Bronchial epithelial cell (primary cell): ENCODE measurements around the gene UBE2V1. TPM values are rescaled to one million over a fixed set of nuclear protein-coding genes. Genes with fewer than 3 reads are reported as not detected.

ENCODE experiments used
- DNase-seq: peaks from one replicate; pipeline ENCODE4 v3.0.0-alpha.2; 2010; ENCODE audit warnings: low read depth
- FAIRE-seq: peaks from 2 replicates; lab custom pipeline; 2011; peaks lifted over from hg19 to GRCh38; lab: Jason Lieb, UNC
- H3K27me3 ChIP-seq: 2 replicates; pipeline ENCODE4 v1.5.1; 2011; ENCODE audit warnings: low read length; ENCODE audit not compliant: control insufficient read depth, insufficient read depth
- H3K36me3 ChIP-seq: 2 replicates; pipeline ENCODE4 v1.5.1; 2011; ENCODE audit warnings: low read length; ENCODE audit not compliant: control insufficient read depth, insufficient read depth
- H3K4me3 ChIP-seq: 2 replicates; pipeline ENCODE4 v1.5.1; 2011; ENCODE audit warnings: mild to moderate bottlenecking, low read depth, low read length, control low read depth
- CTCF ChIP-seq: IDR thresholded peaks from 2 replicates; pipeline ENCODE4 v1.5.1; 2011; ENCODE audit warnings: mild to moderate bottlenecking, moderate library complexity, low read length, control low read depth, inconsistent platforms; ENCODE audit not compliant: insufficient read depth, severe bottlenecking
- total RNA-seq: library from RNA; depleted of rRNA; stranded (reverse); fragments of >200 nt; gene quantifications from 2 replicates; pipeline ENCODE4 v1.2.1, GENCODE V29; 2014

Gene UBE2V1
- total RNA-seq, 1 donor from 2014 or later: 18.4 TPM

DNA sequence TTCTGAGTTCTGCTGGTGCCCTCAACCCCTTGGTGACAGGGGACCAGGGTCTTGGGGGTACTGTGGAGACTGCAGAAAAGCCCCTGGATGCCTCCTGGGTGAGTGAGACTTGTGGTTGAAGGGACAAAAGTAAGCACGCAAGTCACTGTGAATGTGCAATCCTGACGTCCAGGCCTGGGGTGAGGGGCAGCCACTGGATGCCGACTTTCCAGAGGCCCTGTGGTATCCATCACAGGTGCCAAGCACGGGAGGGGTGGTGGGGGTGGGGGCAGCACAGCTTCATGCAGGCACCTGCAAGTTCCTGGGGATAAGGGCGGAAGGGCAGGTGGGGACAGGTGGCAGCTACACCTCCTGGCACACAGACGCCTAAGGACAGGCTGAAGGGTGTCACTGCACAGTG is 20.1 kb upstream of the UBE2V1 start:
- no peak for FAIRE-seq
- DNase-seq: no peak
- Histone ChIP-seq H3K4me3 (no peak overlapping the region), H3K27me3 (no peaks in the 10 kb centered on the region), H3K36me3 (peaks cover 50% of the 10 kb centered on the region)
- no peak for TF ChIP-seq CTCF

GRCh38 chr20:50130995-50131394 is 18.0 kb upstream of the UBE2V1 start:
- no peak overlapping the region for H3K4me3 ChIP-seq
- FAIRE-seq (no peak), DNase-seq (no peak)
- H3K27me3 ChIP-seq: no peaks in the 10 kb centered on the region
- no peak for TF ChIP-seq CTCF
- H3K36me3 ChIP-seq: peaks cover 60% of the 10 kb centered on the region

DNA sequence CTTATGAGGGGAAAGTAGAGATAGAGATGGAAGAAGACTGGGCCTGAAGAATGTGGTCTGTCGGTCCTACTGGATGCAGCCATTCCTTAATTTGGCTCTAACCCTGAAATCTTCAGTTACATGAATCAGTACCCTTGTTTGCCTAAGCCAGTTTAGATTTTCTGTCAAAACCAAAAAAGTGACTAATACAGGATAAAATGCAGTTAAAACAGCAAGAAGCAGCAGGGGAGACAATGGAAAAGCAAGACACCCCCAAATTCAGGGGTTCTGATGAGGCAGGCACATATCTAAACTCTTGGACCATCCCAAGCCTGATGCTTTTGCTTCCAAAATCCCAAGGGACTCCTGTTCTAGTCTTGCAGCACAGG is 17.4 kb upstream of the UBE2V1 start:
- peaks cover 62% of the 10 kb centered on the region for H3K36me3 ChIP-seq

GRCh38 chr20:50129662-50130355 is 16.9 kb upstream of the UBE2V1 start:
- no peak for TF ChIP-seq CTCF
- FAIRE-seq: peak; percentile 13
- H3K4me3 ChIP-seq: no peak overlapping the region
- DNase-seq: no peak
- no peaks in the 10 kb centered on the region for H3K27me3 ChIP-seq
- peaks cover 63% of the 10 kb centered on the region for H3K36me3 ChIP-seq

More for the DNA sequence above, 17.4 kb upstream of the UBE2V1 start:
- DNase-seq: no peak
- no peak for FAIRE-seq
- no peak for TF ChIP-seq CTCF
- Histone ChIP-seq H3K4me3 (no peak overlapping the region), H3K27me3 (no peaks in the 10 kb centered on the region)

DNA sequence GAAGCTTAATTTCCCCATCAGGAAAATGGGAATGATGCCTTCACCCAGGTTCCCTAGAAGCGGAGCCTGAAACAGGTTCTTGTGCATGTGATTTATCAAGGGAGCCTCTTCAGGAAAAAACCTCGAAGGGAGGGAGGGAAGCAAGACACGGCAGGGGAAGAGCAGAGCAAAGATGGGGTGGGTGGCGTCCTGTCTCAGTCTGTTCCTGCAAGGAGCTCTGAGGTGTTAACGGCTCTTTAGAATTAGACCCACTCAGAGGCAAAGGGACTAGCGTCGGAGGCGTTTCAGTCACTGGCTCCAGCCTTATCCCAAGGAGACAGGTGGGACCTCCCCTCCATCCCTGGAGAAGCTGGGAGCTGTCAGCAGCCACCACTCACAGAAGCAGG is 15.6 kb upstream of the UBE2V1 start:
- no peak for FAIRE-seq
- H3K4me3 ChIP-seq: no peak overlapping the region
- TF ChIP-seq CTCF: no peak
- no peaks in the 10 kb centered on the region for H3K27me3 ChIP-seq
- peaks cover 58% of the 10 kb centered on the region for H3K36me3 ChIP-seq
- no peak for DNase-seq
